SW 1271 (cell line): ENCODE measurements around the gene XKR3.
"Not testable (repeated sequence)": the region's sequence is repeated elsewhere in the genome, so short reads cannot be mapped to it uniquely, and the experiment has no call there.

ENCODE experiments used
- DNase-seq, 2 experiments: peaks; one replicate each; lab custom pipeline; 2025; lab: John Stamatoyannopoulos, UW

The XKR3 gene

GRCh38 chr22:16824716-16825687 is at the start of gene XKR3:
TSS of gene XKR3 (minus strand) at chr22:16825411. CDS start at chr22:16808073, 17,338 bp downstream.
- no peak for DNase-seq

- DNase-seq: not testable (repeated sequence)
These were observed 44.4 kb upstream of the XKR3 start for GRCh38 chr22:16869640-16870039.

- no peak for DNase-seq
These were observed 41.0 kb upstream of the XKR3 start for GRCh38 chr22:16866167-16866566.

- not testable (repeated sequence) for DNase-seq
These were observed 31.6 kb upstream of the XKR3 start for GRCh38 chr22:16856851-16857250.

- DNase-seq: no peak
These were observed 29.4 kb upstream of the XKR3 start for GRCh38 chr22:16854631-16855030.

- DNase-seq: not testable (repeated sequence)
These were observed 26.2 kb upstream of the XKR3 start for GRCh38 chr22:16851268-16851996.

GRCh38 chr22:16847271-16847670 is 22.1 kb upstream of the XKR3 start:
- no peak for DNase-seq

- no peak for DNase-seq
These were observed 20.7 kb upstream of the XKR3 start for GRCh38 chr22:16845881-16846280.

GRCh38 chr22:16845465-16845864 is 20.3 kb upstream of the XKR3 start:
- DNase-seq: no peak

GRCh38 chr22:16844529-16844928 is 19.3 kb upstream of the XKR3 start:
- no peak for DNase-seq

- DNase-seq: no peak
These were observed 12.9 kb upstream of the XKR3 start for GRCh38 chr22:16838073-16838472.

- no peak for DNase-seq
These were observed 9.8 kb upstream of the XKR3 start for GRCh38 chr22:16834971-16835370.

GRCh38 chr22:16831257-16831656 is 6.0 kb upstream of the XKR3 start:
- no peak for DNase-seq

- DNase-seq: no peak
These were observed 4.8 kb upstream of the XKR3 start for GRCh38 chr22:16829985-16830384.

GRCh38 chr22:16828876-16829275 is 3.7 kb upstream of the XKR3 start:
- no peak for DNase-seq

GRCh38 chr22:16827506-16827905 is 2.3 kb upstream of the XKR3 start:
- DNase-seq: no peak

GRCh38 chr22:16819249-16819648 is 6.0 kb downstream of the XKR3 start:
- no peak for DNase-seq

- no peak for DNase-seq
These were observed 6.7 kb downstream of the XKR3 start for GRCh38 chr22:16818538-16818937.

- DNase-seq: no peak
These were observed 10.1 kb downstream of the XKR3 start for GRCh38 chr22:16815073-16815472.

GRCh38 chr22:16810188-16810802 is 14.9 kb downstream of the XKR3 start:
- DNase-seq: no peak

- DNase-seq: no peak
These were observed 16.5 kb downstream of the XKR3 start for GRCh38 chr22:16808744-16809143.

- DNase-seq: no peak
These were observed 18.1 kb downstream of the XKR3 start for GRCh38 chr22:16807109-16807508.

- no peak for DNase-seq
These were observed 18.8 kb downstream of the XKR3 start for GRCh38 chr22:16806401-16806800.
